ENCODE data around the gene ATP2C2. TPM values are rescaled to one million over a fixed set of nuclear protein-coding genes. Genes with fewer than 3 reads are reported as not detected.

ATP2C2 gene
- total RNA-seq, 1 experiment from 2014 or later: 20.3 TPM

DNA sequence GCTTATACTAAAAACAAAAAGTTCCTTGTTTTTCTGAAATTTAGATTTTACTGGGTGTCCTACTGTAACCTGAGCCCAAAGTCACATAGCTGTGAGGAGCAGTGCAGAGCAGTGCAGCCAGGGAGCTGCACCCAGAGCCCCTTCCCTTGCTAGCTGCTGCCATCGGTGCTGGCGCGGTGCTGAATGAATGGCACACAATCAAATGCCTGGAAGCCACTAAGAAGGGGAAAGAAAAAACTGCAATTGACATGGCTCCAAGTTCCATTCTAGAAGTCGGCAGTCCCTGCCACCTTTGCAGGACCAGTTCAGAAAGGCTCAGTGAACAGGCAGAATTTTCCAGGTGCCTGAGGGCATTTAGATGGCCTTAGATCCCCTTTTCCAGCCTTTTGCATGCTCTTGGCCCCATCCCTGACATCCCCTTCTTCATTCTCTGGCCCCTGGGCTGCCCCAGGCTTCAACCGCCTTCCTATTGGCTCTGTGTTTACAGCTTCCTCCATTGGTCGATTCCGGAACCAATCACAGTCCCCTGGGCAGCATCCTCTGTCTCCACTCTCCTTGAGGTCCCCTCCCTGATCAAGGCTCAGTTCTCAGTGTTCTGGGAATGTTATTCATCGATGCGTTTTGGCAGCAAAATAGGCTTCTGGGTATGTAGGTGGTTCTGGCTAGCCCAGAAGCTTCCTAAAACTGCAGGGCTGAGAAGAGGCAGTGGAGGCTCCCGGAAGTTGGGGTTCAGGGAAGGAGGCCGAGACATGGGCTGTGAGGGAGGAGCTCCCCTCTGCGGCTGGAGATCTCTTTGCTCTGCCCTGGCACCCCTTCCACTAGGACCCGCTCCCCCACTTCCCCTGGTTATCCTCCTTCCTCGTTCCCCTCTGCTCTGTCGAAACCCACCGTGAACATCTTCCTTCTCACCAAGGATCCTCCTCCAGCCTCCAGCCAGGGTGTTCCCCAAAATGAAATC is 37.9 kb downstream of the ATP2C2 start:
- no peak overlapping the region for H2AFZ ChIP-seq (ENCODE audit: low read depth, low read length, poor library complexity, severe bottlenecking)
- ChIA-PET CTCF (no interaction called here), POLR2A (interaction anchor here (1.0 kb wide), 1 partner anchor 17 kb away, joined by 3 read pairs; no protein-coding TSS in a partner anchor), RAD21 (ENCODE audit: low non-redundant PET in 1 of 2, low total read pairs in 2 of 2, uncharacterized antibody in 2 of 2, unreplicated experiment in 2 of 2) (no interaction called here)
- H3K36me3 ChIP-seq (ENCODE audit: control insufficient read depth in 1 of 2, insufficient read depth in 2 of 2, low read length in 2 of 2): no peaks in the 10 kb centered on the region
- H3K4me3 ChIP-seq (replicated peaks in 1 of 2; ENCODE audit: low read depth in 1 of 2, low read length in 2 of 2): no peak overlapping the region
- no peak for DNase-seq (ENCODE audit: low read depth, low spot score)
- no peaks in the 10 kb centered on the region for H4K20me1 ChIP-seq (ENCODE audit: insufficient read depth)
- no peaks in the 10 kb centered on the region for H3K27me3 ChIP-seq (ENCODE audit: insufficient read depth, low read length)
- no peaks in the 10 kb centered on the region for H3K4me1 ChIP-seq (ENCODE audit: control insufficient read depth in 1 of 2, insufficient read depth in 2 of 2, low read length in 2 of 2)
- no peaks in the 10 kb centered on the region for H3K9me3 ChIP-seq (ENCODE audit: control insufficient read depth in 1 of 2, insufficient read depth in 1 of 2, low read depth in 1 of 2, low read length in 2 of 2)
- ATAC-seq: peak; percentile 84
- BruUV-seq (replicated peaks): no TSS peak
- no peaks in the 10 kb centered on the region for H3K79me2 ChIP-seq (ENCODE audit: insufficient read depth, low read length)
- no peak overlapping the region for H3K27ac ChIP-seq (ENCODE audit: low read depth, low read length)
- no peak for TF ChIP-seq ZNF274 (IDR thresholded peaks at IDR 0.05; ENCODE audit: low read depth, low read length)
- TF ChIP-seq JUND (IDR thresholded peaks at IDR 0.05): no peak
- no peak for TF ChIP-seq ELF1 (IDR thresholded peaks at IDR 0.05; ENCODE audit: borderline replicate concordance, low read depth)
- no peak for TF ChIP-seq SRF (IDR thresholded peaks at IDR 0.05; ENCODE audit: low read depth)
- no peak for TF ChIP-seq CEBPB (IDR thresholded peaks at IDR 0.05; ENCODE audit: low read depth)
- no peak for TF ChIP-seq MAX (IDR thresholded peaks at IDR 0.05)
- TF ChIP-seq YY1 (IDR thresholded peaks at IDR 0.05; ENCODE audit: extremely low read depth, insufficient replicate concordance, low read depth, low read length): no peak
- TF ChIP-seq POLR2A (IDR thresholded peaks at IDR 0.05; ENCODE audit: borderline replicate concordance, extremely low read depth, insufficient read depth, insufficient read length): no peak
- TF ChIP-seq TCF7L2 (IDR thresholded peaks at IDR 0.05; ENCODE audit: borderline replicate concordance, extremely low read depth, insufficient read depth, insufficient read length): no peak
- TF ChIP-seq CBX3 (IDR thresholded peaks at IDR 0.05; ENCODE audit: low read depth): no peak
- TF ChIP-seq ZFX (IDR thresholded peaks at IDR 0.05): no peak
- TF ChIP-seq FOSL1 (IDR thresholded peaks at IDR 0.05; ENCODE audit: low read depth): no peak
- no peak overlapping the region for H3K4me2 ChIP-seq (ENCODE audit: low read length)
- no peak overlapping the region for H3K9ac ChIP-seq (ENCODE audit: low read length)
- H3K9me2 ChIP-seq (ENCODE audit: insufficient read depth): no peaks in the 10 kb centered on the region
- intact Hi-C loops (cut with micrococcal nuclease): no loop called here

Measured in HCT116 (cell line).